Measurements from ENCODE around the gene BMP7.

The BMP7 gene

GRCh38 chr20:57225830-57226229, 40.6 kb downstream of the BMP7 start:
- no peak for DNase-seq (ENCODE audit: low read depth)

GRCh38 chr20:57225197-57225733, 41.2 kb downstream of the BMP7 start:
- no peak for DNase-seq (ENCODE audit: low read depth)

DNA sequence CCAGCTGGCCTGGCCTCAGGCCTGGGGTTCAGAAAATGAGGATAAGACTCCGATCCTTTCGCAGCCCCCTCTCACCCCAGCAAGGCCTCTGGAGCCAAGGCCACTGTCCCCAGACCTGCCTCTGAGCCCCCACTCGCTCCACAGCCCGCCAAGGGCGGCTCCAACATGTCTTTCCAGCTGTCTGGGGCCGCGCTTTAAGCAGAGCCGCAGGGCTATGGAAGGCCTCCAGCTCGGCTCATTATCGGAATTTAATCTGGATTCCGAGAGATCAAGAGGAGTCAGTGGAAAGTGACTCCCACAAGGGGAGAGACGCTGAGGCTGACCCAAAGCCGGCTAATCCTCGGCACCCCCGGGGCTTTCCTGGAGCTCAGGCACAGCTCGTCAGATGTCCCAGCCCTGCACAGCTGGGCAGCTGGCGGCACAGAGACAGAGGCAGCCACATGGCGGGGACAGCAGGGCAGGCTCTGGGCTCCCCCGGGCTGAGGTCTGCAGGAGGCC, 41.8 kb downstream of the BMP7 start:
- DNase-seq (ENCODE audit: low read depth), result peak; percentile 65

GRCh38 chr20:57223648-57224489, 42.6 kb downstream of the BMP7 start:
- peak; percentile 57 for DNase-seq (ENCODE audit: low read depth)

DNA sequence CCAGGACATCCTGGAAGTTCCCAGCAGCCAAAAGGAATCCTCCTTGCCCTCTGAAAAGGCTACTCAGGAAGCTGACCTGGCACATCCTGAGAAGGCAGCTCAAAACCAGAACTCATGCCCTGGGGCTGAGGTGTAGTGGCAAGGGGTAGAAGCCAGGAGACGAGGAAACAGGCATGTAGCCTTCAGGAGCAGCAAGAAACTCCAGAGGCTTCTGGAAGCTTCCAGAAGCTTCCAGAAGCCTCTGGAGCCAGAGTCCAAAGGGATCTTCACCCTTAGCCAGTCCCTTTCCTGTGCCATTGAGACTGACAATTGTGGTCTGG, 43.9 kb downstream of the BMP7 start:
- DNase-seq (ENCODE audit: low read depth), result no peak

- no peak for DNase-seq (ENCODE audit: low read depth)
Measured at GRCh38 chr20:57221916-57222630, 44.4 kb downstream of the BMP7 start.

DNA sequence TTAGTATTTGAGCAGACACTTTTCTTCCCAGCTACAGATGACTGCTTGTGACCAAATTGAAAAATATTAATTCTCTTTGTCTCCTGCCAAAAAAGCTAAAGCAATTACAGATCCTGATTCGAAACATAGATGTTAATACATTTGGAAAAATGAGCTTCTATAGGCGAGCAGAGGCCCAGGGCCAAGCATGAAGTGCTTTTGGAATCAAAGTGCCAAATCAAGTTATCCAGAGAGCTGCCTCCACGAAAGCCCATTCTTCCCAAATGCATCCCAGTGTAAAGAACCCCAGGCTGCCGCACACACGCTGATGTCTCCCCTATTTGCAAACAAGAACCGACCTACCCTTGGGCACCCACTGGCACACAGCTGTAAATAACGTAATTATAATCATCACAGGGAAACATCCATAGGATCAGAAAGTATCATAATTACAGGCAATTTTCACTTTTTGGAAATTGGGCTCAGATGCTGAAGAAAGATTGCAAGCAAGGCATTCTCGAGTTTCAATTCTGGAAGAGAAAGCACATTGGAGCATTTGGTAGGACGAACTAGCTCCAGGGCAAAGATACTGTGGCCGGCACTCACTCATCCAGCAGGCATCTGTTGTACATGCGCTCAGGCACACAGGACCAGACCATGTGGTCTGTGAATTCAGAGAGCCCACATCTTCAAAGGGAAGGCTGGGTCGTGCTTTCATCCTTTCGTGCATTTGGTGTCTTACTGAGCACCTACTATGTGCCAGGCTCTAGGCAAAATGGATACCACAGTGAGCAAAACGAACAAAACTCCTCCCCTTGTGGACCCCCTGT, 45.9 kb downstream of the BMP7 start:
- peak; percentile 76 for DNase-seq (ENCODE audit: low read depth)

DNA sequence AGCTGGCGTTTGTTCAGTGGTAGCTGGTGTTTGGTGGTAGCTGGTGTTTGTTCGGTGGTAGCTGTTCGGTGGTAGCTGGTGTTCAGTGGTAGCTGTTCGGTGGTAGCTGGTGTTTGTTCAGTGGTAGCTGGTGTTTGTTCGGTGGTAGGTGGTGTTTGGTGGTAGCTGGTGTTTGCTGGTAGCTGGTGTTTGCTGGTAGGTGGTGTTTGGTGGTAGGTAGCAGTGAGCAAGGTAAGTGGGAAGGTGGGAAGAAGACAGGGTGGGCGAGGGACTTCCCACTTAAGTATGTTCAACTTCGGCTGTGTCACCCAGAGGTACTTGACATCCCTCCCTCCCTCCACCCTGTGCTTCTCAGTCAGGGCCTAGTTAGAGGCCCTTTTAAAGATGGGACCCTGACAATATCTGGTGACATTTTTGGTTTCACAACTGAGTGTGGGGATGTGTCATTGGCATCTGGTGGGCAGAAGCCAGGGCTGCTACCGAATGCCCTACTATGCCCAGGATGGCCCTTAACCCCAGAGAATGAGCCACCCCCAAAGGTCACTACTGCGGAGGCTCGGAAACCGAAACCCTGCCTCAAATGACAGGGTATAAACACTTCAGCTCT, 47.3 kb downstream of the BMP7 start:
- no peak for DNase-seq (ENCODE audit: low read depth)

GRCh38 chr20:57218489-57218888, 48.0 kb downstream of the BMP7 start:
- DNase-seq (ENCODE audit: low read depth), result no peak

- DNase-seq (ENCODE audit: low read depth), result no peak
Measured at GRCh38 chr20:57217802-57218201, 48.6 kb downstream of the BMP7 start.

DNA sequence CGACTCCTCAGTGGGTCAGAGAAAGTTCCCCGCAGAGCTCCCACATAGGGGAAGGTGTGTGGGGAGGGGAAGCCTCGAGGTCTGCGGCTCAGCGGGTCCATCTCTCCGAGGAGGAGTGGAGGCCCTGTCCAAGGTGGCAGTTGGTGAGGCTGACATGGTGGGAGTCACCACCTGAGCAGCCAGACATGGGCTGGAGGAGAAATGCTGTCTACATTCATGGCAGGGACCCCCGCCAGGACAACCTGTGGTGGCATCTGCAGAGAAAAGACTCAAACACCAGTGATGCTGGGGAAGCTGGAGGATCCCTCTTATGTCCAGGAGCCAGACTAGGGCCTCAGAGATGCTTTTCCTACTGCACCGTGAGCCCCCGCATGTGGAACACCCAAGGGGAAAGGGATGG, 49.8 kb downstream of the BMP7 start:
- DNase-seq (ENCODE audit: low read depth), result no peak

- DNase-seq (ENCODE audit: low read depth), result no peak
Measured at GRCh38 chr20:57215826-57216471, 50.5 kb downstream of the BMP7 start.

- DNase-seq (ENCODE audit: low read depth), result no peak
Measured at GRCh38 chr20:57215426-57215825, 51.0 kb downstream of the BMP7 start.

DNA sequence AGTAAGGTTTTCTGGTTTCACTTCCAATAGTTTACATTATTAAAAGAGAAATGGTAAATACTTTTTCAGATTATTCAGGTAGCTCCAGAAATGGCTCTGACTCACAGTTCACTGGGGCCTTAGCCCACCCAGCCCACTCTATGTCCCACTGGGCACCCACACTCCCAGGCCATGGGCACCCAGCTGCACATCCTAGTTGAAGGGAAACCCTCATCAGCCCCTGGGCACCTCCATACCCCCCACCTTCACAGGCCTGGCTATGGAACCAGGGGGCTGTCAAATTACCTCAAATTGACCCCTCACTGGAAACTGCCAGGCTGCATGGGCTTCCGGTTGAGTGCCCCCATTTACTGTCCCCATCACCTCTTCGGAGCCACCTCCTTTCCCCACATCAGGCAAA, 51.5 kb downstream of the BMP7 start:
- no peak for DNase-seq (ENCODE audit: low read depth)

DNA sequence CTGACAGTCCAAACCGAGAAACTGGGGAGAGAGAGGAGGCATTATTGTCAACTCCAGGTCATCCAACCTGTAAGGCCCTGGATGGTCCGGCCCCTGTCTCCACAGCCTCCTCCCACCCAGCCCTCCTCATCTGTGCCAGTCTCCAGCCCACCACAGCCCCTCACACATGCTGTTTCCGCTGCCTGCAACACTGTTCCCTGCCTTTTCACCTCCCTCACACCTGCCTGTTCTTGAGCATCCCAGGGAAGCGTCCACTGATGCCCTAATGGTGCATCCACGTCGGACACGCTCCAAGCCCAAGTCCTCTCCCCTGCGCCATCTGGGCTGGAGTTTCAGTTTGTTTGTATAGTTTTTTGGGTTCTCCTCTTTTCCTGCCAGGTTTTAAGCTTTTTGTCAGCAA, 52.0 kb downstream of the BMP7 start:
- no peak for DNase-seq (ENCODE audit: low read depth)

DNA sequence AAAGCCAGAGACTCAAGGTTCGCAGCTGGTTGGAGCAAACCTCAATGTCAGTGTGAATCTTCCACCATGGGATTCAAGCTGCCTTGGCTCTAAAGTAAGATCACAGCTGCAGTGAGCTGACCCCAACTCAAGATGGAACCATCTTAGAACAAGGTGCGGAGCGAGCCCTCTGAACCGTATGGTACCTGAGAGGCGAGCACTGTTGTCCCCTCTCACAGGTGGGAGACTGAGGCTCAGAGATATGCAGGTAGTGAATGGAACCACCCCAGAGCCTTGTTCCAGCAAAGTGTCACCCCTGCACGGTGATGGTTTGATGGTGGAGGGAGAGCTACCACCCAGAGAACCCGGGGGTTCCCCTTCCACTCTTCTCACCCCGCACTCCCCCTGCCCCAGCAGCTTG, 52.5 kb downstream of the BMP7 start:
- no peak for DNase-seq (ENCODE audit: low read depth)

DNA sequence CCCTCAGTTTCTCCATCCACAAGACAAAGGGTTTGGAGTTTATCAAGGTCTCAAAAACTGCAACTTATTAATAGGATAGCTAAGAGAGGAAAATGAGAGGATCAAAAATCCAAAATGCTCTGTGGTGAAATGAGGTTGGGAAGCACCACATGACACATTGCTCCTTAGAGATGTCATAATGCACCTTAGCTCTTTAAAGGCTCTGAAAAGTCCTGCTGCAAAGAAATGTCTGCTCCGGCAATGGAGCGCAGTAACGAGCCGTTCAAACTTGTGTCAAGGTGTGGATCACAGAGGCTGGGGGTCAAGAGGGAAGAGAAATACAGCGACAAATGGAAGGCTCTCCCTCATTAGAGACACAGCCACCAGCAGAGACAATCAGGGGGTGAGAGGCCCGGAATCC, 53.1 kb downstream of the BMP7 start:
- DNase-seq (ENCODE audit: low read depth), result no peak

GRCh38 chr20:57212534-57213276, 53.7 kb downstream of the BMP7 start:
- peak; percentile 87 for DNase-seq (ENCODE audit: low read depth)

GRCh38 chr20:57211908-57212533, 54.4 kb downstream of the BMP7 start:
- DNase-seq (ENCODE audit: low read depth), result no peak

GRCh38 chr20:57211406-57211805, 55.0 kb downstream of the BMP7 start:
- no peak for DNase-seq (ENCODE audit: low read depth)
